Activated CD4-positive, alpha-beta T cell treated with anti-CD3 and anti-CD28 coated beads, Interleukin-2, amount 10 ng/mL, durations not matched to agents 7 days and 5 days (primary cell): ENCODE results near the gene RASGRP1. TPM values are rescaled to one million over a fixed set of nuclear protein-coding genes. Genes with fewer than 3 reads are reported as not detected.
A peak's percentile ranks its signal among the peaks of the same experiment; 100 is the strongest.

Source experiments
- CTCF ChIA-PET: fragments of 350-600 bp; sonication (Branson Sonifier 250); formaldehyde crosslinking; loops from one replicate; lab custom pipeline; 2021; ENCODE audit warnings: antibody characterized with exemption; lab: Charles Lee
- POLR2A ChIA-PET: fragments of 350-600 bp; sonication (Branson Sonifier 250); formaldehyde crosslinking; loops from one replicate; lab custom pipeline; 2021; ENCODE audit warnings: antibody characterized with exemption; lab: Charles Lee
- DNase-seq: peaks from one replicate; pipeline ENCODE4 v3.0.0-alpha.2; 2020
- H3K27ac Mint-ChIP-seq: one replicate; pipeline ENCODE4 v1.8.0; 2021; ENCODE audit warnings: mild to moderate bottlenecking, moderate library complexity, mixed read lengths
- H3K27me3 Mint-ChIP-seq: one replicate; pipeline ENCODE4 v1.8.0; 2021; ENCODE audit warnings: mixed read lengths
- H3K36me3 Mint-ChIP-seq: one replicate; pipeline ENCODE4 v1.8.0; 2021; ENCODE audit warnings: low read depth, mixed read lengths
- H3K4me1 Mint-ChIP-seq: one replicate; pipeline ENCODE4 v1.8.0; 2021; ENCODE audit warnings: mixed read lengths
- H3K4me3 Mint-ChIP-seq: one replicate; pipeline ENCODE4 v1.8.0; 2021; ENCODE audit warnings: mild to moderate bottlenecking, moderate library complexity, mixed read lengths
- H3K9me3 Mint-ChIP-seq: one replicate; pipeline ENCODE4 v1.8.0; 2021; ENCODE audit warnings: mixed read lengths
- total RNA-seq, 2 experiments: library from RNA; stranded (reverse); gene quantifications; one replicate each; pipeline ENCODE4 v1.2.3, GENCODE V29; 2021

The RASGRP1 gene
- total RNA-seq, 2 experiments from 2014 or later = 185 to 204 TPM

GRCh38 chr15:38551720-38552648, 12.6 kb downstream of the RASGRP1 start:
- Mint-ChIP-seq H3K27me3 (no peaks in the 10 kb centered on the region), H3K4me1 (peaks cover 85% of the 10 kb centered on the region), H3K27ac (peak overlapping the region; percentile 61), H3K4me3 (peak overlapping the region; percentile 35), H3K9me3 (no peaks in the 10 kb centered on the region), H3K36me3 (peaks cover 87% of the 10 kb centered on the region)
- no peak for DNase-seq
- ChIA-PET POLR2A (interaction anchor here (0.5 kb wide), 1 partner anchor 25 kb away, joined by 3 read pairs; no protein-coding TSS in a partner anchor), CTCF (interaction anchor here (0.6 to 5.2 kb wide), 11 partner anchors 12 to 148 kb away, joined by 3 to 37 read pairs (median 3); partner anchors contain the start of gene RASGRP1)

- H3K4me1 Mint-ChIP-seq = peaks cover 83% of the 10 kb centered on the region
- no peak for DNase-seq
- no peak overlapping the region for H3K27ac Mint-ChIP-seq
- ChIA-PET POLR2A (interaction anchor here (0.7 kb wide), 1 partner anchor 8 kb away, joined by 3 read pairs; no protein-coding TSS in a partner anchor), CTCF (interaction anchor here (1.0 to 1.8 kb wide), 4 partner anchors 14 to 141 kb away, joined by 3 to 7 read pairs (median 4); partner anchors contain the start of gene RASGRP1)
- H3K27me3 Mint-ChIP-seq = no peaks in the 10 kb centered on the region
- H3K9me3 Mint-ChIP-seq = no peaks in the 10 kb centered on the region
- H3K4me3 Mint-ChIP-seq = no peak overlapping the region
- H3K36me3 Mint-ChIP-seq = peaks cover 84% of the 10 kb centered on the region
These were observed 15.4 kb downstream of the RASGRP1 start for GRCh38 chr15:38549222-38549621.

GRCh38 chr15:38547255-38547997, 17.2 kb downstream of the RASGRP1 start:
- Mint-ChIP-seq H3K36me3 (peaks cover 81% of the 10 kb centered on the region), H3K4me3 (no peak overlapping the region), H3K9me3 (no peaks in the 10 kb centered on the region), H3K27me3 (no peaks in the 10 kb centered on the region), H3K4me1 (peaks cover 78% of the 10 kb centered on the region), H3K27ac (peak overlapping the region; percentile 33)
- ChIA-PET POLR2A (interaction anchor here (0.6 kb wide), 1 partner anchor 84 kb away, joined by 3 read pairs; no protein-coding TSS in a partner anchor), CTCF (interaction anchor here (0.9 to 1.5 kb wide), 5 partner anchors 16 to 152 kb away, joined by 3 to 4 read pairs (median 3); no protein-coding TSS in a partner anchor)
- no peak for DNase-seq

- Mint-ChIP-seq H3K4me1 (peaks cover 84% of the 10 kb centered on the region), H3K27ac (no peak overlapping the region), H3K27me3 (no peaks in the 10 kb centered on the region), H3K9me3 (no peaks in the 10 kb centered on the region), H3K4me3 (no peak overlapping the region), H3K36me3 (peaks cover 84% of the 10 kb centered on the region)
- POLR2A ChIA-PET = no interaction called here
- DNase-seq = no peak
- CTCF ChIA-PET = interaction anchor here (0.7 to 2.1 kb wide), 5 partner anchors 14 to 139 kb away, joined by 3 to 5 read pairs (median 3); partner anchors contain the start of gene RASGRP1
These were observed 19.4 kb downstream of the RASGRP1 start for GRCh38 chr15:38545179-38545578.

- H3K4me3 Mint-ChIP-seq = no peak overlapping the region
- no peaks in the 10 kb centered on the region for H3K27me3 Mint-ChIP-seq
- ChIA-PET CTCF (interaction anchor here (0.8 to 2.0 kb wide), 7 partner anchors 9 to 146 kb away, joined by 3 to 8 read pairs (median 3); partner anchors contain the start of gene RASGRP1), POLR2A (interaction anchor here (1.0 kb wide), 1 partner anchor 18 kb away, joined by 3 read pairs; no protein-coding TSS in a partner anchor)
- DNase-seq = peak; percentile 5
- no peaks in the 10 kb centered on the region for H3K9me3 Mint-ChIP-seq
- H3K27ac Mint-ChIP-seq = peak overlapping the region; percentile 57
- H3K4me1 Mint-ChIP-seq = peaks cover 89% of the 10 kb centered on the region
- H3K36me3 Mint-ChIP-seq = peaks cover 81% of the 10 kb centered on the region
These were observed 23.6 kb downstream of the RASGRP1 start for GRCh38 chr15:38541026-38541425.

- Mint-ChIP-seq H3K9me3 (no peaks in the 10 kb centered on the region), H3K4me3 (no peak overlapping the region), H3K4me1 (peaks cover 90% of the 10 kb centered on the region), H3K27me3 (no peaks in the 10 kb centered on the region), H3K27ac (peak overlapping the region; percentile 22), H3K36me3 (peaks cover 82% of the 10 kb centered on the region)
- no peak for DNase-seq
- POLR2A ChIA-PET = interaction anchor here (0.7 to 1.0 kb wide), 2 partner anchors 19 to 146 kb away, joined by 3 to 5 read pairs; no protein-coding TSS in a partner anchor
- CTCF ChIA-PET = interaction anchor here (0.8 to 2.0 kb wide), 4 partner anchors 20 to 147 kb away, joined by 3 to 8 read pairs (median 8); partner anchors contain the start of gene RASGRP1
These were observed 24.1 kb downstream of the RASGRP1 start for GRCh38 chr15:38540510-38540909.

- Mint-ChIP-seq H3K27me3 (no peaks in the 10 kb centered on the region), H3K4me3 (no peak overlapping the region), H3K27ac (peak overlapping the region; percentile 71), H3K9me3 (no peaks in the 10 kb centered on the region), H3K36me3 (peaks cover 85% of the 10 kb centered on the region), H3K4me1 (peaks cover 90% of the 10 kb centered on the region)
- ChIA-PET POLR2A (no interaction called here), CTCF (interaction anchor here (0.9 to 1.5 kb wide), 5 partner anchors 14 to 150 kb away, joined by 3 to 4 read pairs (median 3); no protein-coding TSS in a partner anchor)
- DNase-seq = no peak
These were observed 25.6 kb downstream of the RASGRP1 start for GRCh38 chr15:38539008-38539343.

- H3K27ac Mint-ChIP-seq = peak overlapping the region; percentile 71
- no peak for DNase-seq
- POLR2A ChIA-PET = no interaction called here
- no peaks in the 10 kb centered on the region for H3K9me3 Mint-ChIP-seq
- CTCF ChIA-PET = interaction anchor here (0.9 to 1.5 kb wide), 5 partner anchors 14 to 150 kb away, joined by 3 to 4 read pairs (median 3); no protein-coding TSS in a partner anchor
- H3K27me3 Mint-ChIP-seq = no peaks in the 10 kb centered on the region
- H3K4me1 Mint-ChIP-seq = peaks cover 91% of the 10 kb centered on the region
- H3K36me3 Mint-ChIP-seq = peaks cover 85% of the 10 kb centered on the region
- peak overlapping the region; percentile 29 for H3K4me3 Mint-ChIP-seq
These were observed 26.1 kb downstream of the RASGRP1 start for GRCh38 chr15:38538328-38539007.

GRCh38 chr15:38536201-38536676, 28.4 kb downstream of the RASGRP1 start:
- Mint-ChIP-seq H3K4me1 (peaks cover 96% of the 10 kb centered on the region), H3K27me3 (no peaks in the 10 kb centered on the region), H3K9me3 (no peaks in the 10 kb centered on the region), H3K4me3 (no peak overlapping the region), H3K36me3 (peaks cover 88% of the 10 kb centered on the region), H3K27ac (no peak overlapping the region)
- POLR2A ChIA-PET = interaction anchor here (1.6 kb wide), 1 partner anchor 27 kb away, joined by 3 read pairs; no protein-coding TSS in a partner anchor
- no peak for DNase-seq
- CTCF ChIA-PET = interaction anchor here (0.7 to 1.0 kb wide), 2 partner anchors 24 to 82 kb away, joined by 3 to 5 read pairs; partner anchors contain the start of gene FAM98B

- Mint-ChIP-seq H3K4me3 (no peak overlapping the region), H3K4me1 (peaks cover 96% of the 10 kb centered on the region), H3K36me3 (peaks cover 89% of the 10 kb centered on the region), H3K27ac (peak overlapping the region; percentile 28), H3K27me3 (no peaks in the 10 kb centered on the region), H3K9me3 (no peaks in the 10 kb centered on the region)
- ChIA-PET CTCF (interaction anchor here (0.7 to 3.7 kb wide), 9 partner anchors 13 to 164 kb away, joined by 3 to 12 read pairs (median 3); partner anchors contain the start of genes FAM98B and RASGRP1), POLR2A (interaction anchor here (1.6 kb wide), 1 partner anchor 28 kb away, joined by 3 read pairs; no protein-coding TSS in a partner anchor)
- DNase-seq = no peak
These were observed 29.0 kb downstream of the RASGRP1 start for GRCh38 chr15:38535491-38536200.
